GM23338 (cell line): Measurements from ENCODE around the gene FRMD1. TPM values are rescaled to one million over a fixed set of nuclear protein-coding genes. Genes with fewer than 3 reads are reported as not detected.
A peak's percentile ranks its signal among the peaks of the same experiment; 100 is the strongest.

Experiments used
- ATAC-seq: fragments of 200-7000 bp; cut with Tn5 transposase; 3 replicates; pipeline ENCODE4 v1.9.1; 2020
- DNase-seq: peaks from one replicate; pipeline ENCODE4 v3.0.0-alpha.2; 2015; ENCODE audit warnings: low spot score
- H2AFZ ChIP-seq: fragments of 200-600 bp; sonication (generic); 2 replicates; pipeline ENCODE4 v1.8.0; 2016; ENCODE audit warnings: antibody characterized with exemption, mild to moderate bottlenecking, moderate library complexity
- H3F3A ChIP-seq: fragments of 200-600 bp; sonication (generic); replicated peaks from 2 replicates; pipeline ENCODE4 v1.8.0; 2017; ENCODE audit warnings: antibody characterized with exemption, mixed run types, low read depth
- H3K27ac ChIP-seq: fragments of 200-600 bp; sonication (generic); 2 replicates; pipeline ENCODE4 v1.6.1; 2016; ENCODE audit warnings: low read depth
- H3K27me3 ChIP-seq: fragments of 200-600 bp; sonication (generic); 2 replicates; pipeline ENCODE4 v1.8.0; 2016; ENCODE audit warnings: mild to moderate bottlenecking, mixed run types, moderate library complexity; ENCODE audit not compliant: insufficient read depth
- H3K36me3 ChIP-seq: fragments of 200-600 bp; sonication (generic); 2 replicates; pipeline ENCODE4 v1.8.0; 2016; ENCODE audit warnings: mild to moderate bottlenecking; ENCODE audit not compliant: insufficient read depth
- H3K4me1 ChIP-seq: fragments of 200-600 bp; sonication (generic); 2 replicates; pipeline ENCODE4 v1.8.0; 2016; ENCODE audit warnings: mild to moderate bottlenecking, moderate library complexity; ENCODE audit not compliant: insufficient read depth
- H3K4me2 ChIP-seq: fragments of 200-600 bp; sonication (generic); 2 replicates; pipeline ENCODE4 v1.7.1; 2017; ENCODE audit warnings: mixed run types
- H3K4me3 ChIP-seq: fragments of 200-600 bp; sonication (generic); 2 replicates; pipeline ENCODE4 v1.6.1; 2016; ENCODE audit warnings: mixed run types
- H3K79me2 ChIP-seq: fragments of 200-600 bp; sonication (generic); replicated peaks from 2 replicates; pipeline ENCODE4 v1.8.0; 2017; ENCODE audit warnings: mild to moderate bottlenecking; ENCODE audit not compliant: insufficient read depth
- H3K9me2 ChIP-seq: fragments of 200-600 bp; sonication (generic); 2 replicates; pipeline ENCODE4 v1.8.0; 2017; ENCODE audit not compliant: insufficient read depth
- H4K20me1 ChIP-seq: fragments of 200-600 bp; sonication (generic); replicated peaks from 2 replicates; pipeline ENCODE4 v1.8.0; 2017; ENCODE audit warnings: mild to moderate bottlenecking; ENCODE audit not compliant: insufficient read depth
- H3K27ac Mint-ChIP-seq: 2 replicates; pipeline ENCODE4 v1.8.0; 2020; ENCODE audit warnings: inconsistent platforms, mild to moderate bottlenecking, moderate library complexity, mixed read lengths
- H3K27me3 Mint-ChIP-seq: 3 replicates; pipeline ENCODE4 v1.8.0; 2022; ENCODE audit warnings: low read depth, mild to moderate bottlenecking, moderate library complexity, mixed read lengths, inconsistent platforms; ENCODE audit not compliant: insufficient read depth, poor library complexity
- H3K36me3 Mint-ChIP-seq: 3 replicates; pipeline ENCODE4 v1.8.0; 2021; ENCODE audit warnings: low read depth, mild to moderate bottlenecking, inconsistent platforms, moderate library complexity, mixed read lengths
- H3K4me1 Mint-ChIP-seq: 3 replicates; pipeline ENCODE4 v1.8.0; 2020; ENCODE audit warnings: mild to moderate bottlenecking, inconsistent platforms, mixed read lengths
- H3K4me3 Mint-ChIP-seq: 3 replicates; pipeline ENCODE4 v1.8.0; 2021; ENCODE audit warnings: moderate library complexity, mild to moderate bottlenecking, inconsistent platforms, mixed read lengths
- H3K9me3 Mint-ChIP-seq: 3 replicates; pipeline ENCODE4 v1.8.0; 2020; ENCODE audit warnings: moderate library complexity, mild to moderate bottlenecking, inconsistent platforms, mixed read lengths
- CREB1 ChIP-seq: fragments of 250-450 bp; sonication (Bioruptor Pico); IDR thresholded peaks from 2 replicates; pipeline ENCODE4 v1.5.0; 2020; ENCODE audit warnings: low read depth, mild to moderate bottlenecking, moderate library complexity
- ETS1 ChIP-seq: IDR thresholded peaks from 2 replicates; pipeline ENCODE4 v1.6.1; 2016; ENCODE audit warnings: antibody characterized with exemption
- EZH2 ChIP-seq: fragments of 200-600 bp; sonication (generic); IDR thresholded peaks from one replicate; pipeline ENCODE4 v1.8.0; 2017; ENCODE audit warnings: antibody characterized with exemption, mild to moderate bottlenecking, low read depth; ENCODE audit not compliant: unreplicated experiment
- EZH2phosphoT487 ChIP-seq: fragments of 200-600 bp; sonication (generic); IDR thresholded peaks from one replicate; pipeline ENCODE4 v1.8.1; 2018; ENCODE audit warnings: antibody characterized with exemption; ENCODE audit not compliant: unreplicated experiment
- JUNB ChIP-seq: IDR thresholded peaks from one replicate; pipeline ENCODE4 v1.6.1; 2016; ENCODE audit warnings: antibody characterized with exemption; ENCODE audit not compliant: unreplicated experiment
- NANOG ChIP-seq: IDR thresholded peaks from 2 replicates; pipeline ENCODE4 v1.6.1; 2016; ENCODE audit warnings: antibody characterized with exemption, borderline replicate concordance
- POLR2AphosphoS5 ChIP-seq: IDR thresholded peaks from 2 replicates; pipeline ENCODE4 v1.6.1; 2016; ENCODE audit warnings: antibody characterized with exemption, low read depth
- REST ChIP-seq: IDR thresholded peaks from one replicate; pipeline ENCODE4 v1.6.1; 2018; ENCODE audit warnings: antibody characterized with exemption; ENCODE audit not compliant: unreplicated experiment
- ZNF114 ChIP-seq: fragments of 250-450 bp; sonication (Bioruptor Pico); IDR thresholded peaks from 2 replicates; pipeline ENCODE4 v1.5.0; 2020; ENCODE audit warnings: mild to moderate bottlenecking, moderate library complexity
- ZNF331 ChIP-seq: fragments of 250-450 bp; sonication (Bioruptor Pico); IDR thresholded peaks from 2 replicates; pipeline ENCODE4 v1.5.0; 2020; ENCODE audit warnings: low read depth, mild to moderate bottlenecking, moderate library complexity
- polyA plus RNA-seq: library from polyadenylated mRNA; unstranded; fragments of >200 nt; fragmentation: Nextera tagmentation; extraction: Ambion mirVana; gene quantifications from 2 replicates; pipeline ENCODE4 v1.2.1, GENCODE V29; 2016
- total RNA-seq: library from RNA; depleted of rRNA; stranded (reverse); fragments of >200 nt; shearing (Covaris generic); gene quantifications from 2 replicates; pipeline ENCODE4 v1.2.3, GENCODE V29; 2014
- TF ChIP-seq, protein P1 (sequence below), 2 experiments: fragments of 200-600 bp in 1 of 2; sonication (generic) in 1 of 2; conservative IDR thresholded peaks; 2 replicates each; pipeline versions ENCODE4 v1.5.1 to v1.6.1; 2016 to 2017; ENCODE audit warnings: antibody characterized with exemption in 2 of 2, low read depth in 2 of 2, mild to moderate bottlenecking in 2 of 2, moderate library complexity in 1 of 2

FRMD1 gene
- total and polyA plus RNA-seq, 2 experiments from 2014 or later = 1.0 to 2.0 TPM

GRCh38 chr6:168088161-168089053 lies 9.4 kb upstream of the FRMD1 start:
- DNase-seq = peak; percentile 66
- Histone ChIP-seq H3K27me3 (no peaks in the 10 kb centered on the region), H3K36me3 (no peaks in the 10 kb centered on the region), H3K4me3 (no peak overlapping the region), H3K27ac (no peak overlapping the region), H2AFZ (no peak overlapping the region), H3K79me2 (no peaks in the 10 kb centered on the region), H3K9me2 (no peaks in the 10 kb centered on the region), H3K4me2 (no peak overlapping the region), H3F3A (no peaks in the 10 kb centered on the region), H3K4me1 (no peaks in the 10 kb centered on the region), H4K20me1 (no peaks in the 10 kb centered on the region)
- TF ChIP-seq EZH2phosphoT487 (no peak), CREB1 (no peak), ZNF331 (no peak), ETS1 (no peak), NANOG (no peak)
- peaks cover 39% of the 10 kb centered on the region for H3K4me1 Mint-ChIP-seq
- peak; percentile 64 for ATAC-seq
- peaks cover 14% of the 10 kb centered on the region for H3K27me3 Mint-ChIP-seq
- no peak overlapping the region for H3K4me3 Mint-ChIP-seq
- no peak overlapping the region for H3K27ac Mint-ChIP-seq
- H3K9me3 Mint-ChIP-seq = no peaks in the 10 kb centered on the region; the same call in 2 of the 3 replicates
- no peaks in the 10 kb centered on the region for H3K36me3 Mint-ChIP-seq

DNA sequence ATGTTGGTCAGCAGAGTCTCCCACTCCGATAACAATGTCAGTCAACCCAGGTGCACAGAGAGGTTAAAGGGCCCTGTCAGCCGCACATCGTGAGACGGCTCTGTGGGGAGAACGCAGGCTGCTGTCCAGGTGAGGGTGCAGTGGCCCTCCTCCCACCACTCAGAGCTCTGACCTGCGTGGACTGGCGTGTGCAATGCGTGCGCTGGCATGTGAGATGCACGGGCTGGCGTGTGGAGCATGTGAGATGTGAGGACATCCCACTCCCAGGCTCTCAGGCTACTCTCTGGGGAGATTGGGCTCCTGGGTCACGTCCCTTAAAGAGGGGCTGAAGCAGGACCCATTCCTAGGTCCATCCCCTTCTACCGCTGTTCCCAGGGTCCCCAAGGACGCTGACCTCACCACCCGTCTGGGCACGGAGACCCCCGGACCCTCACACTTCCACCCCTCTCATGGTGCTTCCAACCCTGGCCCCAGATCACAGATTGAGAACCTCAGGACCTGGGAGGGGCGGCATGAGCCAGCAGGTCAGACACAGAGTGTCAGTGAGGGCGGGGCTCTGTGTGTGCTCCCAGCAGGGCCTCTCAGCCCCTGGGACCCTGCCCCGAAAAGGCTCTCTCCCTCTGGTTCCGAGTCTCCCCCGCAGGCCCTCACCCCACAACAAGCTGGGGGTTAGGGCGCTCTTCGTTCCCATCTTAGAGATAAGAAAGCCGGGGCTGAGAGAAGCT lies 8.6 kb upstream of the FRMD1 start:
- H3K4me3 ChIP-seq = no peak overlapping the region
- H3F3A ChIP-seq = no peaks in the 10 kb centered on the region
- no peaks in the 10 kb centered on the region for H3K36me3 ChIP-seq
- H3K4me2 ChIP-seq = no peak overlapping the region
- H3K79me2 ChIP-seq = no peaks in the 10 kb centered on the region
- no peak; the same call in 2 of the 3 replicates for ATAC-seq
- Mint-ChIP-seq H3K27me3 (peaks cover 14% of the 10 kb centered on the region), H3K4me1 (peaks cover 42% of the 10 kb centered on the region), H3K4me3 (no peak overlapping the region), H3K9me3 (no peaks in the 10 kb centered on the region; the same call in 2 of the 3 replicates), H3K27ac (no peak overlapping the region), H3K36me3 (no peaks in the 10 kb centered on the region)
- H3K4me1 ChIP-seq = no peaks in the 10 kb centered on the region
- no peak overlapping the region for H2AFZ ChIP-seq
- no peaks in the 10 kb centered on the region for H3K9me2 ChIP-seq
- no peaks in the 10 kb centered on the region for H4K20me1 ChIP-seq
- DNase-seq = no peak
- H3K27me3 ChIP-seq = no peaks in the 10 kb centered on the region
- no peak overlapping the region for H3K27ac ChIP-seq
- TF ChIP-seq NANOG (no peak), CREB1 (no peak), REST (no peak), POLR2AphosphoS5 (no peak), ZNF331 (no peak), EZH2phosphoT487 (no peak), EZH2 (no peak), ZNF114 (CRISPR knock-in tag) (no peak), ETS1 (no peak), JUNB (no peak)
- TF ChIP-seq, protein P1, sequence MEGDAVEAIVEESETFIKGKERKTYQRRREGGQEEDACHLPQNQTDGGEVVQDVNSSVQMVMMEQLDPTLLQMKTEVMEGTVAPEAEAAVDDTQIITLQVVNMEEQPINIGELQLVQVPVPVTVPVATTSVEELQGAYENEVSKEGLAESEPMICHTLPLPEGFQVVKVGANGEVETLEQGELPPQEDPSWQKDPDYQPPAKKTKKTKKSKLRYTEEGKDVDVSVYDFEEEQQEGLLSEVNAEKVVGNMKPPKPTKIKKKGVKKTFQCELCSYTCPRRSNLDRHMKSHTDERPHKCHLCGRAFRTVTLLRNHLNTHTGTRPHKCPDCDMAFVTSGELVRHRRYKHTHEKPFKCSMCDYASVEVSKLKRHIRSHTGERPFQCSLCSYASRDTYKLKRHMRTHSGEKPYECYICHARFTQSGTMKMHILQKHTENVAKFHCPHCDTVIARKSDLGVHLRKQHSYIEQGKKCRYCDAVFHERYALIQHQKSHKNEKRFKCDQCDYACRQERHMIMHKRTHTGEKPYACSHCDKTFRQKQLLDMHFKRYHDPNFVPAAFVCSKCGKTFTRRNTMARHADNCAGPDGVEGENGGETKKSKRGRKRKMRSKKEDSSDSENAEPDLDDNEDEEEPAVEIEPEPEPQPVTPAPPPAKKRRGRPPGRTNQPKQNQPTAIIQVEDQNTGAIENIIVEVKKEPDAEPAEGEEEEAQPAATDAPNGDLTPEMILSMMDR (conservative IDR thresholded peaks at IDR 0.05; ENCODE audit: low read depth in 2 of 2) = no peak
